ENCODE data around the gene MACF1.

Gene MACF1

GRCh38 chr1:39214021-39214713 lies 9.7 kb downstream of the MACF1 start:
- DNase-seq: no peak

GRCh38 chr1:39214714-39214997 lies 10.2 kb downstream of the MACF1 start:
- DNase-seq: no peak

- DNase-seq: peak; percentile 68
These were observed 10.7 kb downstream of the MACF1 start for GRCh38 chr1:39214998-39215873.

- DNase-seq: no peak
These were observed 12.3 kb downstream of the MACF1 start for GRCh38 chr1:39216771-39217170.

GRCh38 chr1:39220891-39221870 lies 16.7 kb downstream of the MACF1 start:
- DNase-seq: no peak

GRCh38 chr1:39224295-39224829 lies 19.9 kb downstream of the MACF1 start:
- no peak for DNase-seq

GRCh38 chr1:39226836-39227235 lies 22.3 kb downstream of the MACF1 start:
- no peak for DNase-seq

- DNase-seq: no peak
These were observed 23.8 kb downstream of the MACF1 start for GRCh38 chr1:39228252-39228651.

- DNase-seq: no peak
These were observed 25.0 kb downstream of the MACF1 start for GRCh38 chr1:39229504-39229903.

GRCh38 chr1:39230261-39231190 lies 26.0 kb downstream of the MACF1 start:
- peak; percentile 32 for DNase-seq

GRCh38 chr1:39236971-39237370 lies 32.5 kb downstream of the MACF1 start:
- DNase-seq: no peak

- DNase-seq: no peak
These were observed 34.0 kb downstream of the MACF1 start for GRCh38 chr1:39238476-39238875.

GRCh38 chr1:39239968-39240367 lies 35.5 kb downstream of the MACF1 start:
- no peak for DNase-seq

- no peak for DNase-seq
These were observed 38.8 kb downstream of the MACF1 start for GRCh38 chr1:39243302-39243701.

GRCh38 chr1:39250460-39251240 lies 46.2 kb downstream of the MACF1 start:
- no peak for DNase-seq

GRCh38 chr1:39255222-39255621 lies 50.7 kb downstream of the MACF1 start:
- DNase-seq: no peak

- DNase-seq: peak; percentile 76
These were observed 53.8 kb downstream of the MACF1 start for GRCh38 chr1:39258146-39258924.

GRCh38 chr1:39258925-39259244 lies 54.4 kb downstream of the MACF1 start:
- DNase-seq: no peak

GRCh38 chr1:39261712-39262221 lies 57.3 kb downstream of the MACF1 start:
- DNase-seq: no peak

GRCh38 chr1:39262802-39263201 lies 58.3 kb downstream of the MACF1 start:
- DNase-seq: no peak
